Stimulated activated CD8-positive, alpha-beta memory T cell treated with anti-CD3 and anti-CD28 coated beads, Interleukin-15, amount 100 ng/mL, for 1 hour (primary cell): ENCODE results near the gene CAGE1.

Experiments used
- DNase-seq: peaks from one replicate; pipeline ENCODE4 v3.0.0-alpha.2; 2020; ENCODE audit warnings: low read depth

CAGE1 gene

GRCh38 chr6:7389451-7390225 lies at the start of gene CAGE1, which contains the start of gene RIOK1:
Gene CAGE1 (minus strand): TSS chr6:7389742. CDS start chr6:7387173, 2,569 bp downstream.
Gene RIOK1 (plus strand): TSS chr6:7389808. CDS start chr6:7390003, 195 bp downstream.
- DNase-seq: peak; percentile 87

- DNase-seq: no peak
These were observed 49.7 kb upstream of the CAGE1 start for GRCh38 chr6:7439228-7439627.

GRCh38 chr6:7438011-7438410 lies 48.5 kb upstream of the CAGE1 start:
- DNase-seq: no peak

GRCh38 chr6:7434672-7435071 lies 45.1 kb upstream of the CAGE1 start:
- DNase-seq: no peak

GRCh38 chr6:7433121-7433617 lies 43.6 kb upstream of the CAGE1 start:
- DNase-seq: no peak

GRCh38 chr6:7432391-7433120 lies 43.0 kb upstream of the CAGE1 start:
- no peak for DNase-seq

GRCh38 chr6:7431674-7432390 lies 42.3 kb upstream of the CAGE1 start:
- no peak for DNase-seq

GRCh38 chr6:7431313-7431673 lies 41.8 kb upstream of the CAGE1 start:
- no peak for DNase-seq

GRCh38 chr6:7426447-7427169 lies 37.1 kb upstream of the CAGE1 start:
- DNase-seq: no peak

- no peak for DNase-seq
These were observed 36.3 kb upstream of the CAGE1 start for GRCh38 chr6:7425808-7426190.

- no peak for DNase-seq
These were observed 35.6 kb upstream of the CAGE1 start for GRCh38 chr6:7424967-7425807.

- no peak for DNase-seq
These were observed 34.5 kb upstream of the CAGE1 start for GRCh38 chr6:7424058-7424457.

GRCh38 chr6:7421066-7421465 lies 31.5 kb upstream of the CAGE1 start:
- DNase-seq: no peak

- no peak for DNase-seq
These were observed 29.5 kb upstream of the CAGE1 start for GRCh38 chr6:7419065-7419464.

GRCh38 chr6:7418238-7418905 lies 28.8 kb upstream of the CAGE1 start:
- DNase-seq: no peak

- no peak for DNase-seq
These were observed 28.1 kb upstream of the CAGE1 start for GRCh38 chr6:7417684-7418083.

GRCh38 chr6:7414811-7415210 lies 25.3 kb upstream of the CAGE1 start:
- no peak for DNase-seq

- DNase-seq: no peak
These were observed 23.7 kb upstream of the CAGE1 start for GRCh38 chr6:7413151-7413823.

- DNase-seq: no peak
These were observed 21.8 kb upstream of the CAGE1 start for GRCh38 chr6:7411328-7411727.

- no peak for DNase-seq
These were observed 21.3 kb upstream of the CAGE1 start for GRCh38 chr6:7410851-7411250.
